ENCODE results near the gene PRSS37.
"Not testable (repeated sequence)": the region's sequence is repeated elsewhere in the genome, so short reads cannot be mapped to it uniquely, and the experiment has no call there.

Gene PRSS37

GRCh38 chr7:141841385-141841784 lies at the start of gene PRSS37:
TSS of gene PRSS37 (minus strand) at chr7:141841485. CDS start at chr7:141841049, 436 bp downstream.
- intact Hi-C loops (cut with DNase I): no loop called here
- DNase-seq: no peak

- no peak for DNase-seq
- intact Hi-C loops (cut with DNase I): no loop called here
These were observed 48.0 kb upstream of the PRSS37 start for GRCh38 chr7:141889321-141889720.

GRCh38 chr7:141884539-141885225 lies 43.4 kb upstream of the PRSS37 start:
- DNase-seq: no peak

GRCh38 chr7:141880960-141881359 lies 39.7 kb upstream of the PRSS37 start:
- intact Hi-C loops (cut with DNase I): no loop called here
- no peak for DNase-seq

More at GRCh38 chr7:141884539-141885225, 43.4 kb upstream of the PRSS37 start:
- intact Hi-C loops (cut with DNase I): no loop called here

- intact Hi-C loops (cut with DNase I): no loop called here
These were observed 36.1 kb upstream of the PRSS37 start for GRCh38 chr7:141877365-141877764.

GRCh38 chr7:141876371-141876770 lies 35.1 kb upstream of the PRSS37 start:
- no peak for DNase-seq
- intact Hi-C loops (cut with DNase I): no loop called here

More at GRCh38 chr7:141877365-141877764, 36.1 kb upstream of the PRSS37 start:
- DNase-seq: no peak

GRCh38 chr7:141875453-141875852 lies 34.2 kb upstream of the PRSS37 start:
- DNase-seq: no peak
- intact Hi-C loops (cut with DNase I): no loop called here

- no peak for DNase-seq
- intact Hi-C loops (cut with DNase I): no loop called here
These were observed 33.5 kb upstream of the PRSS37 start for GRCh38 chr7:141874787-141875186.

- no peak for DNase-seq
- intact Hi-C loops (cut with DNase I): no loop called here
These were observed 31.6 kb upstream of the PRSS37 start for GRCh38 chr7:141872931-141873330.

GRCh38 chr7:141866974-141867373 lies 25.7 kb upstream of the PRSS37 start:
- intact Hi-C loops (cut with DNase I): no loop called here
- DNase-seq: no peak

GRCh38 chr7:141864765-141865447 lies 23.6 kb upstream of the PRSS37 start:
- intact Hi-C loops (cut with DNase I): no loop called here
- DNase-seq: no peak

GRCh38 chr7:141860207-141860606 lies 18.9 kb upstream of the PRSS37 start:
- intact Hi-C loops (cut with DNase I): no loop called here
- no peak for DNase-seq

GRCh38 chr7:141847996-141848395 lies 6.7 kb upstream of the PRSS37 start:
- intact Hi-C loops (cut with DNase I): no loop called here
- no peak for DNase-seq

GRCh38 chr7:141844256-141844655 lies 3.0 kb upstream of the PRSS37 start:
- intact Hi-C loops (cut with DNase I): no loop called here
- DNase-seq: no peak

- DNase-seq: no peak
- intact Hi-C loops (cut with DNase I): no loop called here
These were observed 1.6 kb upstream of the PRSS37 start for GRCh38 chr7:141842904-141843303.

- DNase-seq: no peak
- intact Hi-C loops (cut with DNase I): no loop called here
These were observed 577 bp downstream of the PRSS37 start for GRCh38 chr7:141840708-141841107.

- no peak for DNase-seq
- intact Hi-C loops (cut with DNase I): no loop called here
These were observed 2.0 kb downstream of the PRSS37 start for GRCh38 chr7:141839256-141839655.

- intact Hi-C loops (cut with DNase I): no loop called here
- DNase-seq: no peak
These were observed 2.7 kb downstream of the PRSS37 start for GRCh38 chr7:141838581-141838980.

GRCh38 chr7:141837683-141838082 lies 3.6 kb downstream of the PRSS37 start:
- intact Hi-C loops (cut with DNase I): no loop called here
- no peak for DNase-seq

GRCh38 chr7:141822432-141822831 lies 18.9 kb downstream of the PRSS37 start:
- intact Hi-C loops (cut with DNase I): not testable (repeated sequence)

GRCh38 chr7:141820067-141820466 lies 21.2 kb downstream of the PRSS37 start:
- intact Hi-C loops (cut with DNase I): no loop called here
- DNase-seq: no peak

More at GRCh38 chr7:141822432-141822831, 18.9 kb downstream of the PRSS37 start:
- not testable (repeated sequence) for DNase-seq

- intact Hi-C loops (cut with DNase I): no loop called here
- DNase-seq: no peak
These were observed 48.8 kb downstream of the PRSS37 start for GRCh38 chr7:141792526-141792925.

Data from posterior cingulate gyrus (tissue), 11 donors.